DMS114 treated with DMSO at 0.1 percent for 48 hours (cell line): ENCODE results near the gene VPS11.

Experiments used
- DNase-seq: peaks from one replicate; lab custom pipeline; 2025; ENCODE audit not compliant: unreplicated experiment; lab: John Stamatoyannopoulos, UW

The VPS11 gene

DNA sequence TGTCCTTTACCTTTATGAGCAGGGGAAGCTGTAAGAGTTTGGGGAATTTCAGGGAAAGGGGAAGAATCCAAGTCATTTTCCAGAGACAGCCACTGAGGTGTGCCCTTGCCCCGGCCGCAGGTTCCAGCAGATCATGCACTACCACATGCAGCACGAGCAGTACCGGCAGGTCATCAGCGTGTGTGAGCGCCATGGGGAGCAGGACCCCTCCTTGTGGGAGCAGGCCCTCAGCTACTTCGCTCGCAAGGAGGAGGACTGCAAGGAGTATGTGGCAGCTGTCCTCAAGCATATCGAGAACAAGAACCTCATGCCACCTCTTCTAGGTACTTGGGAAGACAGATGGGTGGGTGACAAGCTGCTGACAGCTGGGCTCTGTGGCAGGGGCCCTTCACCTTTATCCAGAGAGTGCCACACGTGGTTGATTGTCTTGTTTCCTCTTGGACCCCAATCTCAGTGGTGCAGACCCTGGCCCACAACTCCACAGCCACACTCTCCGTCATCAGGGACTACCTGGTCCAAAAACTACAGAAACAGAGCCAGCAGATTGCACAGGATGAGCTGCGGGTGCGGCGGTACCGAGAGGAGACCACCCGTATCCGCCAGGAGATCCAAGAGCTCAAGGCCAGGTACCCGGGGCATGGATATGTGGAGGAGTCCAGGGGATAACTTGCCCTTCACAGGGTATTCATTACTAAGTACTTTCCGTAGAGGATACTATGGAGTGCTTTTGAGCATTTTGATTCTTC, 11.2 kb downstream of the VPS11 start:
- no peak for DNase-seq

GRCh38 chr11:119081682-119082260, 14.2 kb downstream of the VPS11 start:
- no peak for DNase-seq

GRCh38 chr11:119084663-119085436, 17.2 kb downstream of the VPS11 start, which contains the start of gene HMBS:
Gene HMBS (plus strand): TSS chr11:119084881. CDS start chr11:119085034, 153 bp downstream.
- DNase-seq: peak; percentile 80

- DNase-seq: no peak
Observed at GRCh38 chr11:119085437-119085847, 17.8 kb downstream of the VPS11 start.

DNA sequence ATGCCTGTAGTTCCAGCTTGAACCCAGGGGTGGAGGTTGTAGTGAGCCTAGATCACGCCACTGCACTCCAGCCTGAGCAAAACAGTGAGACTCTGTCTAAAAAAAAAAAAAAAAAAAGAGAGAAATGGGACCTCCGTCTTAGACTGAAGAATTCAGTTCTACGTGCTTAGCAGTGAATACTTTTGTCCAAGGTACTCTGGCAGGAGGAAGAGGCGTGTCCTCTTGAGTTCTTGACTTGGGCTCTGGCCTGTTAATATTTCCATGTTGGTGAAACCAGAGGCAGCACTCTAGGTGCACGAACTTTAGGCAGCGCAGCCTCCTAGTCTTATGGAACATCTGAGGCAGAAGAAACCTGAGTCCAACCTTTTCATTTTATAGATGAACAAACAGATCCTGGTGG, 19.5 kb downstream of the VPS11 start:
- no peak for DNase-seq

GRCh38 chr11:119087747-119088241, 20.2 kb downstream of the VPS11 start:
- DNase-seq: no peak

- DNase-seq: no peak
Observed at GRCh38 chr11:119088406-119088805, 20.8 kb downstream of the VPS11 start.

DNA sequence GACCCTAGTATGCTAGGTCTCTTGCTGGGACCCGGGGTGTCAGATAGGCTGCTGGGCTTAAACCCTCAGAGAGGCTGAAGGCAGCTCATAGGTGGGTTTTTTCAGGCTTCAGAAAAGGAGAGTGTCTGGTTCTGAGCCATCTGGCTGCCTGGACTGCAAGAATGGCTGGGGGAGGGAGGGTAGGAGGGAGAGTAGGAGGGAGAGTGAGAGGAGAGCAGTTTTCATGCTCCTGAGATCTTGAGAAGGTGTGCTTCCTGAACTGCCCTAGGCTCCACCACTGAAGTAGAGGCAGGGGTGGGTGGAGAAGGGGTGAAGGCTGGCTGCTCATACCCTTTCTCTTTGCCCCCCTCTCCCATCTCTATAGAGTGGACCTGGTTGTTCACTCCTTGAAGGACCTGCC, 21.7 kb downstream of the VPS11 start:
- no peak for DNase-seq

DNA sequence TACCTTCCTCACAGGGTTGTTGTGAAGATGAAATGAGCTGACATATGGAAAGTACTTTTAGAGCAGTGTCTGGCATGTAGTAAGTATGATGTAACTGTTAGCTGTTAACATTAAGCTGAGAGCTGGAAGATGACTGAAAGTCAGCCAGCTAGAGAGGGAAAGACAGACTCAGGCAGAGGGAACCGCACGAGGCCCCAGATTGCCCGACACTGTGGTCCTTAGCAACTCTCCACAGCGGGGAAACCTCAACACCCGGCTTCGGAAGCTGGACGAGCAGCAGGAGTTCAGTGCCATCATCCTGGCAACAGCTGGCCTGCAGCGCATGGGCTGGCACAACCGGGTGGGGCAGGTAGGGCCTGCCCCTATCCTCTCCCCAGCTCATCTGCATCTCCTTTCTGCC, 23.6 kb downstream of the VPS11 start:
- no peak for DNase-seq

GRCh38 chr11:119091966-119092879, 24.6 kb downstream of the VPS11 start:
- DNase-seq: no peak

- DNase-seq: no peak
Observed at GRCh38 chr11:119092880-119093842, 25.5 kb downstream of the VPS11 start.

DNA sequence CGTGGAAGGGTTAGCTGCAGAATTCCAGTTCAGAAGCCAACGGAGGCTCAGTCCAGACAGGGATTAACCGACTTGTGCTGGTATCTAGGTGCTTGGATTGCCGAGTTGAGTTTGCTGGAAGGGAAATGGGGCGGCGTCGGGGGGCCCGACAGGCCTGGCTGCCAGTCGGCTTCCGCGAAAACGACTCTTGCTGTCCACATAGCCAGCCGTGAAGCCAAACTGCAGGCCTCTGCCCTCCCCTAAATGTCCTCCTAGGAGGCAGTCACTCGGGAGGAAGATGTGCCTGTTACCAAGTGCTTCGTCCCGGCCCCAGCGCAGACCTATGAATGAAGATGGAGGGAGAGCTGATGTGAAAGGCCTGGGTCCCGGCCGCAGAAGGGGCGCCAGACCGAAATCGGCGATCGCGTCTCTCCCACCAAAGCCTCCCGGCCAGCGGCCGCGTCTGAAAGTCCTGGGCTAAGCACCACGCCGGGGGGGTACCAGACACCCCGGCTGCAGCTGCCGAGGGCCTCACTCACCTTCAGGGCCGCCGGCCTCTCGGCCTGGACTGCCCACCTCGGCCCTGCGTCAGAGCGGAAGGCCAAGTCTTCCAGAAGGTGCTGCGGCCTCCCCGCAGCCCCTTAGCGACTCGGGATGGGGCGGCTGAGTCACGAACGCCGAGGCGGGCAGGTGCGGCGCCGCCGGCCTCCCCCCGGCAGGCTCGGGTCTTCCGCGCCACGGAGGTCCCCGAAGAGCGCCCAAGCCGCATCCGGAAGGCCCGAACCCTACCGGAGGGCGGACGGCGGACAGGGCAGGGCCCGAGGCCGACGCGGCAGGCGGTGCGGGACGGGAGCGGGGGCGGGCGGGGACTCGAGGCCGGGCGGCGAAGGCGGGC, 26.6 kb downstream of the VPS11 start:
- no peak for DNase-seq

DNA sequence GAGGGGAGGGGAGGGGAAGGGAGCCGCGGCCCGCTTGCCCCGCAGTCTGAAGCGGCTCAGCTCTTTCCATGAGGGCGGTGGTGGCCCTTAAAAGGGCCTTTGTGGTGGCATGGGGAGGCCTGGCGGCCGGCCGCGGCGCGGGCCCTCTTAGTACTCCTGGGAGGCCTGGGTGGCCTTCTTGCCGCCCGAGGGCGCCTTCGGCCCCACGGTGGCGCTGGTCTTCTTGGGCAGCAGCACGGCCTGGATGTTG, 27.1 kb downstream of the VPS11 start:
- no peak for DNase-seq

GRCh38 chr11:119095066-119095880, 27.7 kb downstream of the VPS11 start:
- DNase-seq: peak; percentile 80

DNA sequence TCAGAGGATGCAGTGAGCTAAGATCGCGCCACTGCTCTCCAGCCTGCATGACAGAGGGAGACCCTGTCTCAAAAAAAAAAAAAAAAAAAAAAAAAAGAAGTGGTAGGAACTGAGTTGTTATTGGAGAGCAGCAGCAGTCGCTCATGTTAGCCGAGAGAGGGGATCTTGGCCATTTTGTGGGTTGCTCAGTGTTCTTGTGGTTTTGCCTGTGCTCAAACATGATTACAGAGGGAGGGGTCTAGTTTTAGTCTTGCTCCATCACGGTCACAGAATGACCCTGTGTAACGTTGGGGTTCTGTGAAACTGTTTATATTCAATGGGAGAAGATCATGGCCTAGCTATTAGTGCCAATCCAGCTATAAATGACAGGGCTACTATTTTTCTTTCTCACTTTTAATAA, 32.1 kb downstream of the VPS11 start:
- no peak for DNase-seq

- peak; percentile 61 for DNase-seq
Observed at GRCh38 chr11:119100246-119100970, 32.8 kb downstream of the VPS11 start.

GRCh38 chr11:119100994-119101758, 33.6 kb downstream of the VPS11 start:
- DNase-seq: no peak
